Measurements from ENCODE around the gene TSPOAP1.

The TSPOAP1 gene

GRCh38 chr17:58302919-58303585 lies 25.5 kb downstream of the TSPOAP1 start:
- no peak for DNase-seq (ENCODE audit: low read depth)

DNA sequence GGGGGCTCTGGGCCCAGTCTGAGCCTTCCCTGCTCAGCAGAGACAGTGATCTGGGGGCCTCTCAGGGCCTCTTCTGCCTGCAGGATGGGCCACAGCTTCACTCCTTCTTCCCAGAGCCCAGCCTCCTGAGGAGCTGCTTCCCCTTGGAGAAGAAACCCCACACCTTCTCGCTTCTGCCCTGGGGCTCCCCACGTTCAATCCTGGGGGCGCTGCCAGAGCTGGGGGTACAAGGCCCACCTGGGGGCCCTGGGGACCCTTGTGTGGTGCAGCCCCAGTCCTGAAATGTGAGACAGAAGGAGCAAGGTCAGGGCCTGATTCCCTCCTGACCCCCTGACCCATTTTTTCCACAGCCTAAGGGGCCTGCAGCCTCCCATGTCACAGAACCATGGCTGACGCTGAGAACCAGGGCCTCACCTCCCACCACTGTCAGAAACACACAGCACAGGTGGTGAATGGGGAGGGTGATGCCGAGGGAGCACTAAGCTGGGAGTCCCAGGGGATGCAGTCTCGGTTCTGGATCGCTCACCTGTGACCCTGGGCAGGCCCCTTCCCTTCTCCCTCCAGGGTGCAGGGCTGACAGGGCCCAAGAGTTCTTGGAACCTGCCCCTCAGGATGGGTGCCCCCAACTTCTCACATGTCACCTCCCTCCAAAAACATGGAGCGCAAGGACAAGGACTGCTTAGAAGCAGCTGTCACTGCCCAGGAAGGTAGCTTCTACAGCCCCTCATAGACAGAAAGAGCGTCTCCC lies 26.2 kb downstream of the TSPOAP1 start:
- DNase-seq (ENCODE audit: low read depth) = no peak

- no peak for DNase-seq (ENCODE audit: low read depth)
Measured at GRCh38 chr17:58301504-58302150, 27.0 kb downstream of the TSPOAP1 start.

DNA sequence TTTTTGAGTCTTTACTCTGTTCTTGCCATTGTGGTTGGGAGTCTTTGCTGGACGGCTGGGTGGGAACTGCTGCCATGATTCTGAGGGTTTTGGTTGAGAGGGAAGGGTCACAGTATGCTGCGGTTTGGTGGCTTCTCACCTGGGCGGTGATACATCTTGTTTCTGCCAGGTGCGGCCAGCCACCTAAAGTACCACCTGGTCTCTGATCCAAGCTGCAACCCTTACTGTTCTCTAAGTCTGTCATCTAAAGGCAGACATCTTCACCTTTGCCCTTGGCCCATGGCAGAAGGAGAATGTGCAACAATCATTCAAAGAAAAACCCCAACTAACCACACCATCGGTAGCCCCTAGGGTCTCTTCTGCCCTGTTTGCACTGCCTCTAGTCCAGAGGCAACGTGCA lies 28.3 kb downstream of the TSPOAP1 start:
- no peak for DNase-seq (ENCODE audit: low read depth)

DNA sequence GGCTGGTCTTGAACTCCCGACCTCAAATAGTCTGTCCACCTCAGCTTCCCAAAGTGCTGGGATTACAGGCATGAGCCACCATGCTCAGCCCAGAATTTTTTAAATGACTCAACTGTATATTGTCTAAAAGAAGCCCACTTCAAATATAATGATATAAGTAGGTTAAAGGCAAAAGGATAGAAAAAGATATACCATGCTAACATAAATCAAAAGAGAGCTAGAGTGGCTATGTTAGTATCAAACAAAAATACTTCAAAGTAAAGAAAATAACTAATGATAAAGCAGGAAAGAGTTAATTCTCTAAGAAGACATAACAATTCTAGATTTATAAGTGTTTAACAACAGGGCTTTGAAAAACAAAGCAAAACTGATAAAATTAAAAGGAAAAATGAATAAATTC lies 34.6 kb downstream of the TSPOAP1 start:
- no peak for DNase-seq (ENCODE audit: low read depth)

DNA sequence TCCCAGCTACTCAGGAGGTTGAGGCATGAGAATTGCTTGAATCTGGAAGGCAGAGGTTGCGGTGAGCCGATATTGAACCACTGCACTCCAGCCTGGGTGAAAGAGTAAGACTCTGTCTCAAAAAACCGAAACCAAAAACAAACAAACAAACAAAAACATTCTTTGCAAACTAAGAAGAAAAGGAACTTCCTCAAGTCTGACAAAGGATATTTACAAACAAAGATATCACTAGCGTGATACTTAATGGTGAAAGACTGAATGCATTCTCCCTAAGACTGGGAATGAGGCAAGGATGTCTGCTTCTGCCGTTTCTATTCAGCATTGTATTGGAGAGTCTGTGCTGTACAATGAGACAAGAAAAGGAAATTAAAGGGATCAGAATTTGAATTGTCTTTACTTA lies 37.3 kb downstream of the TSPOAP1 start:
- DNase-seq (ENCODE audit: low read depth) = no peak

DNA sequence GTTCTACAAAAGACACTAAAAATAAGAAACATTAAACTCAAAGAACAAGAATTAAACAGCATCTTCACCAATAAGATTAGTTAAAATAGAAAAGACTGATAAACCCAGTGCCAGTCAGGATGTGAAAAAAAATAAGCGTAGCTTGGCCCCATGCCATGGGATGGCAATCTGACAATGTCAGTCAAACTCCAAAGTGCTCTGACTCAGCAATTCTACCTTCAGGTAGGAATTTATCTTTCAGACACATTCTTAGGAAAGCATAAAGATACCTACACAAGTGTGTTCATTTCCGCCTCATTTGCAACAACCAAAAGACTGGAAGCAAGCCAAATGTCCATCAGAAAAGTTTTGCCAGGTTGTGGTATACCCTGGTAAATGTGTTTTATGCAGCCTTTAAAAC lies 38.7 kb downstream of the TSPOAP1 start:
- no peak for DNase-seq (ENCODE audit: low read depth)

DNA sequence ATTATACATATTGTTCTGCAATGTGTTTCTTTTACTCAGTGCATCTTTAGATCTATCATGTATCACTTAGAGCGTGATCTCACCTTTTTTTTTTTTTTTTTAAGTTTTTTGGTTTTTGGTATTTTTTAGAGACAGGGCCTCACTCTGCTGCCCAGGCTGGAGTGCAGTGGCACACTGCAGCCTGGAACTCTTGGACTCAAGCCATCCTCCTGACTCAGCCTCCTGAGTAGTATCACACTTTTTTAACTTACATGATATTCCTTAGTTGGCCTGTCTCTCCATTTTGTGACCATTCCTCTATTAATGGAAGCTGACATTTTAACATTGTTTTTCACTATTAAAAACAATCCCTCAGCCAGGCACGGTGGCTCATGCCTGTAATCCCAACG lies 43.2 kb downstream of the TSPOAP1 start:
- no peak for DNase-seq (ENCODE audit: low read depth)

DNA sequence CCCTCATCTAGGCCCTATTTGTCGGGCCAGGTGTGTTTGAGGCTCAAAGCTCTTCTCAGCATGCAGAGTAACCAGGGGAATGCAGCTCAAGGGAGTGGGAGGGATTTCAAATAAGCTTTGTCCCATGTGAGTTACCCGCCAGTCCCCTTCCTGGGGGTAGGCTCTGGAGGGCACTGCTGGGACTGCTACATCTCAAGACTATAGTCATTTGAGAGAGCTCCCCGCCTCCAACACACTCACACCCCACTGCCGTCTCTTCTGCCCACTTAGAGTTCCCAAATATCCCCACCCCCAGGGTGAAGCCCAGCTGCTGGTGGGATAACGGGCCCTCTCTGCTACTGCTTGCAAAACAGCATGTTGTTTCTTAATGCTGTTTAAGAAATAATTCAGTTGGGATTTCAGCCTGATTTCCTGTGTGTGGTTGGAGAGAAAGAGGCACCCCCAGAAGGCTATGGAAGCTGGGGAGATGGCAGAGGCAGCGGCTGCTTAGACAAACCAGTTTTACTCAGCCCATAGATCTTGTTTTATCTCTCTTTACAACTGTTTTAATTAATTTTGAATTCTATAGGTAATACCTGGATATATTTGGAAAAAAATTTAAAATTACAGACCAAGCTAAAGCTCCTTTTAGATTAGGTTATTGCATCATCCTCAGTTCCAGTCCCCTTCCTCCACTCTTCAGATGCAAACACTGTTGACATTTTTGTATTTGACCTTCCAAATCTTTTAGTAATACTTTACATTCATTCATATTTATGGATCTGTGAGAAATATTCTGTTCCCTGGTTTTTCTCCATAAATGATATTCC lies 43.8 kb downstream of the TSPOAP1 start:
- DNase-seq (ENCODE audit: low read depth) = no peak

- DNase-seq (ENCODE audit: low read depth) = no peak
Measured at GRCh38 chr17:58283674-58284612, 44.7 kb downstream of the TSPOAP1 start.

GRCh38 chr17:58282442-58282841 lies 46.2 kb downstream of the TSPOAP1 start:
- DNase-seq (ENCODE audit: low read depth) = no peak

DNA sequence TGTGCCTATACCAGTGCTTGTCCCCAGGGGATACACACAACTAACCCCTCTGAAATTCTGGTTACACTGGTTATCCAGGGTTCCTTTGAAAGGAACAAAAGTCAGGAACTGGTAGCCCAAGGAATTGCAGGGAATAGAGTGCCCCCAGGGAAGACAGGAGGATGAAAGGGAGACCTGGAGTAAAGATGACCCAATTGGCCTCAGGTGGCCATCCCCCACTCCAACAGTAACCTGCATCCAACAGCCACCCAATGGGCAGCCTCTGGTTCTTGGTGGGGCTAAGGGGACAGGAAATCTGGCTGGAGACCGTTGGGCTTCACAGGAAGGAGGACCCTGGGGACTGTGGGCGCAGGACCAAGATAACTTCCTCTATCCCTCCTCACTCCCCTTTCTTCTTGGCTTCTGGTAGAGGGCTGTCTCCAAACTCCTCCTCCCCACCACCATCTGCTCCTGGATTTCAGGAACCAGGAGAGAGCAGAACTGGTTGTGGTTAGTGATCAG lies 47.0 kb downstream of the TSPOAP1 start:
- DNase-seq (ENCODE audit: low read depth) = peak; percentile 24

DNA sequence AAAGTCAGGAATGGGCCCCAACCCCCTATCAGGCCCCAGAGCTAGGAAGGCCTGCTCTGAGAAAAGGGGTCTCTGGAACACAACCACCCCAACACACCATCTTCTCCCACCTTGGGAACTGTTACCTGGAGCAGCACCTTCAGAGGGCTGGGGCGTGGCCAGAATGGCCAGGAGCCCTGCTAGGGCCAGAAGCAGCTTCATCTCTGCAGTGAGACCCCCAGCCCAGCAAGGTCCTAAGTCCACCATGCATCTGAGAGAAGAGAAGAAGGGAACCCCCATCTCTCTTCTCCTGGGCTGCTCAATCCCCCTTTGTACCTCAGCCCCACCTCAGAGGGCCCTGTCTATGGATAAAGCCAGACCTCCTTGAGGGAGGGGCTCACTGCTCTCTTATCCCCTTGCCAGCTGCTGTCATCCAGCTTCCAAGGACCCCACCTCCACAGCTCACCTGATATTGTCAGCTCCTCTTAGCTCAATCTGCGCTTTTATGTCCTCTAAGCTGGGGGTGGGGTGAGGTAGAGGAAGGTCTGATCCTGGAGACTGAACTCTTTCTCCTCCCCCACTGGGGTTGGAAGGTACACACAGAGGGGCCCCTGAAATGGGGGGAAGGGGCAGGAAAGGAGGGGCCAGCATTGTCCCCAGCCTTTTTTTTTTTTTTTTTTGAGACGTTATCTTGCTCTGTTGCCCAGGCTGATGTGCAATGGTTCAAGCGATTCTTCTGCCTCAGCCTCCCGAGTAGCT lies 47.9 kb downstream of the TSPOAP1 start, which contains the start of gene MPO:
MPO (minus strand) TSS at position 456 of the 738 bp plus-strand sequence; CDS start at position 279, 177 bp downstream.
- DNase-seq (ENCODE audit: low read depth) = no peak

- DNase-seq (ENCODE audit: low read depth) = no peak
Measured at GRCh38 chr17:58279736-58280479, 48.7 kb downstream of the TSPOAP1 start.

- DNase-seq (ENCODE audit: low read depth) = no peak
Measured at GRCh38 chr17:58279016-58279711, 49.4 kb downstream of the TSPOAP1 start.

DNA sequence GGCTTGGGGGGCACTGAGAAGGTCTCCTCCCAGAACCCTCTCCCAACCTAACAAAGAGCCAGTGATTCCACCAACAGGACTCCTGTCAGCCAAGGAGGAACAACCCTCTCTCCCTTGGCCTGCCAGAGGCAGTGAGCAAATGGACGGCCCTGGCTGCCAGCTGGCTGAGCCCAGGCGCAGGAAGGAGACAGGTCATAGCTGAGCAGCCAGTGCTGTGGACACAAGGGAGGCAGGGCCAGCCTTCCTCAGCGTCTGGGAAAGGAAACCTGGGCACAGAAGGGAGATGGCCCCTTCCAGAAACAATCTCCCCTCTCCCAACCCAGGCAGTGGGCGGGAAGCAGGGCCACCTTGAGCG lies 50.0 kb downstream of the TSPOAP1 start:
- no peak for DNase-seq (ENCODE audit: low read depth)

DNA sequence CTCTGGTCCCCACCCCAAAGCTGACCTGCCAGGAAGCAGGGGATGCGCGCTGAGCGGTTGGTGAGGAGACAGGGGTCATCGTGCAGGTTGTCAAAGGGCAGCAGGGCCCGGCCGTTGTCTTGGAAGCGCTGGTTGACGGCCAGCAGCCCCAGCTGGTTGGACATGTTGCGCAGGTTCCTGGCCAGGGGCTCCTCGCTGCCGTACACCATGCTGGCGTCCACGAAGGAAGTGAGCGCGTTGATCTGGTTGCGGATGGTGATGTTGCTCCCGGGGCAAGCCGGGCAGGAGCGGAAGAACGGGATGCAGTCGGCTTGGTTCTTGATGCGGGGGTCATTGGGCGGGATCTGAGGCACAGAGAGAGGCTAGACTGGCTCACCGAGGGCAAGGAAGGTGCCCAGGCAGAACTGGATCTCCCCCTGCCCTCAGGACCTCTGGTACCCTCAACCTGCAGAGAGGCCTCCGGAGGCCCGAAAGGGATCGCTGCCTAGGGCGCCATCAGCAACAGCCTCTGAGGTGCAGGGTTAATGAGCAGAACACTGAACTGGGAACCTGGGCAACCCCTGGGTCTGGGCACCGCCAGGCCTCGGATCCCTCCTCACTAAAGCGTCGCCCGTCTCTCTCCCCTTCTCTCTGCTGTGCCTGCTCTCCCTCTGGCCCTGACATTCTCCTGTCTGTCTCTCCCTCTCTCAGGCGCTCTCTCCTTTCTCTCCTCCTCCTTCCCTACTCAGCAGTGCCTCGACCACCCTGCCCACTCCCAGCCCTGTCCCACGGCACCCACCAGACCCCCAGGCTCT lies 50.6 kb downstream of the TSPOAP1 start:
- no peak for DNase-seq (ENCODE audit: low read depth)
